GM12878 (cell line): ENCODE data around the gene TRIM8. TPM values are rescaled to one million over a fixed set of nuclear protein-coding genes. Genes with fewer than 3 reads are reported as not detected.

ENCODE experiments used
- ESRRA ChIP-seq: IDR thresholded peaks from 2 replicates; pipeline ENCODE4 v1.6.1; 2012; ENCODE audit warnings: mild to moderate bottlenecking, low read length, improper control_type of control experiment
- HDGF ChIP-seq: fragments of 450-650 bp; IDR thresholded peaks from 2 replicates; pipeline ENCODE4 v1.6.1; 2016; ENCODE audit warnings: antibody characterized with exemption
- IKZF2 ChIP-seq, 2 experiments: fragments of 450-650 bp; IDR thresholded peaks; 2 replicates each; pipeline ENCODE4 v1.6.1; 2017; ENCODE audit warnings: mild to moderate bottlenecking in 2 of 2, moderate library complexity in 2 of 2
- PAX5 ChIP-seq: IDR thresholded peaks from 2 replicates; pipeline ENCODE4 v1.6.1; 2011; ENCODE audit warnings: low read depth, low read length, borderline replicate concordance
- POLR2A ChIP-seq: IDR thresholded peaks from 2 replicates; pipeline ENCODE4 v1.6.1; 2011; ENCODE audit warnings: low read depth, mild to moderate bottlenecking, low read length
- RELB ChIP-seq: fragments of 450-650 bp; IDR thresholded peaks from 2 replicates; pipeline ENCODE4 v1.6.1; 2017; ENCODE audit warnings: low read depth, mild to moderate bottlenecking, moderate library complexity
- RUNX3 ChIP-seq: IDR thresholded peaks from 2 replicates; pipeline ENCODE4 v1.6.1; 2012; ENCODE audit warnings: low read length, inconsistent platforms
- SPI1 ChIP-seq: IDR thresholded peaks from 2 replicates; pipeline ENCODE4 v1.6.1; 2011; ENCODE audit warnings: low read depth, mild to moderate bottlenecking, low read length, moderate library complexity, borderline replicate concordance; ENCODE audit not compliant: insufficient read depth
- TCF3 ChIP-seq: IDR thresholded peaks from 2 replicates; pipeline ENCODE4 v1.6.1; 2012; ENCODE audit warnings: low read depth, mild to moderate bottlenecking, low read length, borderline replicate concordance; ENCODE audit not compliant: insufficient read depth
- WRNIP1 ChIP-seq: IDR thresholded peaks from 2 replicates; pipeline ENCODE4 v1.6.1; 2011; ENCODE audit warnings: low read depth, low read length, improper control_type of control experiment, borderline replicate concordance
- ZNF592 ChIP-seq: fragments of 450-650 bp; IDR thresholded peaks from 2 replicates; pipeline ENCODE4 v1.6.1; 2017; ENCODE audit warnings: mild to moderate bottlenecking, moderate library complexity
- ZSCAN29 ChIP-seq: fragments of 450-650 bp; IDR thresholded peaks from 2 replicates; pipeline ENCODE4 v1.6.1; 2017; ENCODE audit warnings: mild to moderate bottlenecking, moderate library complexity
- polyA plus RNA-seq, 11 experiments: library from polyadenylated mRNA; depleted of rRNA in 4 of 11; unstranded in 6 of 11; stranded (reverse) in 5 of 11; fragments of >200 nt; fragmentation: Nextera tagmentation in 4 of 11; fragmentation: Illumina TruSeq in 1 of 11; extraction: Ambion mirVana in 4 of 11; extraction: Trizol in 1 of 11; gene quantifications; 1 replicate in 1 of 11; 2 replicates in 10 of 11; pipeline versions ENCODE4 v1.2.1 to v1.2.3, GENCODE V29; 2011 to 2016; ENCODE audit warnings: inconsistent platforms in 2 of 11, missing spikeins in 2 of 11, low read depth in 1 of 11
- total RNA-seq, 4 experiments: library from RNA; depleted of rRNA in 3 of 4; stranded (reverse); fragments of >200 nt in 3 of 4; fragmentation: Illumina TruSeq in 1 of 4; extraction: Trizol in 1 of 4; gene quantifications; 2 replicates each; pipeline versions ENCODE4 v1.2.1 to v1.2.3, GENCODE V29; 2013 to 2021

The TRIM8 gene
- total and polyA plus RNA-seq, 10 of the 15 experiments (the other 5 are each of a cell fraction or from before 2014, with no cell fraction given): 7.9 to 53.2 (median 24.6) TPM

GRCh38 chr10:102641880-102642735 is 2.2 kb upstream of the TRIM8 start (continued):
- no peak for TF ChIP-seq WRNIP1
- peak; percentile 81 for TF ChIP-seq RELB
- TF ChIP-seq PAX5: peak; percentile 48; the same call in 1 of the 2 replicates
- TF ChIP-seq IKZF2 (IDR thresholded peaks at IDR 0.05): peak in 1 of 2 experiments; percentile 67; a peak in 3 of 4 replicates
- no peak for TF ChIP-seq ESRRA
- no peak for TF ChIP-seq SPI1
- no peak for TF ChIP-seq RUNX3
- peak; percentile 89 for TF ChIP-seq HDGF
- 0 out of 2 replicates have a peak, but pooled peaks have one; percentile 50 for TF ChIP-seq ZSCAN29
- peak; percentile 91 for TF ChIP-seq POLR2A
- TF ChIP-seq TCF3: no peak
- TF ChIP-seq ZNF592: no peak
